22Rv1 (cell line): ENCODE results near the gene QSOX2.

Experiments used
- CTCF ChIP-seq: fragments of 450-650 bp; IDR thresholded peaks from 2 replicates; pipeline ENCODE4 v1.5.1; 2017; ENCODE audit warnings: mild to moderate bottlenecking
- ZFX ChIP-seq: fragments of 450-650 bp; IDR thresholded peaks from 2 replicates; pipeline ENCODE4 v1.6.1; 2017; ENCODE audit warnings: antibody characterized with exemption, borderline replicate concordance

GRCh38 chr9:136185066-136185465 is 60.5 kb downstream of the QSOX2 start:
- TF ChIP-seq CTCF (no peak), ZFX (no peak)
